ENCODE measurements around the gene JAKMIP2.

JAKMIP2 gene

DNA sequence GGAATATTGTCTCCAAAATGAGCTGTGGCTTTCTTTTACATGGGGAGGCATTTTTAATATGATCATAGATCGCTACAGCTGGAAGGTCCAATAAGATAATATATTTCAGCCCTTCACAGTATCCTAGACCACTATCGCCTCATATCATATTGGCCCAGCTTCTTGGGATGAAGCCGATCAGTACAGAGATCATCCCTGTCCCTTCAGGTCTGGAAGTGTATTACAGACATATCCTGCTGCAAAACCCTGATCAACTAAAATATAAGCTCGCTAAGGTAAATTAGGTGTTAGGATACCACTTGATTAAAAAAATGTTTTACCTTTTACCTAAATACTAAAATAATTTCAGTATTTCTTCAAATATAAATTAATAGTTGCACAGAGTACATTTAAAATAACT is 41.7 kb downstream of the JAKMIP2 start:
- H3K79me2 ChIP-seq (ENCODE audit: insufficient read depth, low read length): no peaks in the 10 kb centered on the region
- no peaks in the 10 kb centered on the region for H3K4me1 ChIP-seq (ENCODE audit: insufficient read depth, low read length, poor library complexity, severe bottlenecking)
- no peak overlapping the region for H3K4me2 ChIP-seq (ENCODE audit: low read depth, low read length, poor library complexity, severe bottlenecking)
- no peaks in the 10 kb centered on the region for H3K27me3 ChIP-seq (ENCODE audit: insufficient read depth, low read length, poor library complexity, severe bottlenecking)
- H3K9me2 ChIP-seq (replicated peaks; ENCODE audit: low read depth, low read length): no peaks in the 10 kb centered on the region
- TF ChIP-seq, protein P1, sequence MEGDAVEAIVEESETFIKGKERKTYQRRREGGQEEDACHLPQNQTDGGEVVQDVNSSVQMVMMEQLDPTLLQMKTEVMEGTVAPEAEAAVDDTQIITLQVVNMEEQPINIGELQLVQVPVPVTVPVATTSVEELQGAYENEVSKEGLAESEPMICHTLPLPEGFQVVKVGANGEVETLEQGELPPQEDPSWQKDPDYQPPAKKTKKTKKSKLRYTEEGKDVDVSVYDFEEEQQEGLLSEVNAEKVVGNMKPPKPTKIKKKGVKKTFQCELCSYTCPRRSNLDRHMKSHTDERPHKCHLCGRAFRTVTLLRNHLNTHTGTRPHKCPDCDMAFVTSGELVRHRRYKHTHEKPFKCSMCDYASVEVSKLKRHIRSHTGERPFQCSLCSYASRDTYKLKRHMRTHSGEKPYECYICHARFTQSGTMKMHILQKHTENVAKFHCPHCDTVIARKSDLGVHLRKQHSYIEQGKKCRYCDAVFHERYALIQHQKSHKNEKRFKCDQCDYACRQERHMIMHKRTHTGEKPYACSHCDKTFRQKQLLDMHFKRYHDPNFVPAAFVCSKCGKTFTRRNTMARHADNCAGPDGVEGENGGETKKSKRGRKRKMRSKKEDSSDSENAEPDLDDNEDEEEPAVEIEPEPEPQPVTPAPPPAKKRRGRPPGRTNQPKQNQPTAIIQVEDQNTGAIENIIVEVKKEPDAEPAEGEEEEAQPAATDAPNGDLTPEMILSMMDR (conservative IDR thresholded peaks at IDR 0.05; ENCODE audit: low read length): no peak
- no peak for TF ChIP-seq EZH2phosphoT487 (IDR thresholded peaks at IDR 0.05; ENCODE audit: borderline replicate concordance)
- no peaks in the 10 kb centered on the region for H3K36me3 ChIP-seq (ENCODE audit: insufficient read depth, low read length)
- H3K4me3 ChIP-seq (ENCODE audit: low read length, poor library complexity, severe bottlenecking): no peak overlapping the region
- no peak overlapping the region for H2AFZ ChIP-seq (ENCODE audit: low read length)
- H3K9me3 ChIP-seq (ENCODE audit: insufficient read depth, low read depth, low read length): no peaks in the 10 kb centered on the region
- H3F3A ChIP-seq (ENCODE audit: low read depth): no peaks in the 10 kb centered on the region
- no peak overlapping the region for H3K9ac ChIP-seq (ENCODE audit: low read depth, low read length, poor library complexity, severe bottlenecking)
- H4K20me1 ChIP-seq (ENCODE audit: insufficient read depth, low read length, poor library complexity, severe bottlenecking): no peaks in the 10 kb centered on the region

- no peaks in the 10 kb centered on the region for H3K36me3 ChIP-seq (ENCODE audit: insufficient read depth, low read length)
- no peak overlapping the region for H3K4me3 ChIP-seq (ENCODE audit: low read length, poor library complexity, severe bottlenecking)
- no peak overlapping the region for H3K9ac ChIP-seq (ENCODE audit: low read depth, low read length, poor library complexity, severe bottlenecking)
- no peak overlapping the region for H2AFZ ChIP-seq (ENCODE audit: low read length)
- no peak overlapping the region for H3K4me2 ChIP-seq (ENCODE audit: low read depth, low read length, poor library complexity, severe bottlenecking)
- H4K20me1 ChIP-seq (ENCODE audit: insufficient read depth, low read length, poor library complexity, severe bottlenecking): no peaks in the 10 kb centered on the region
- H3K79me2 ChIP-seq (ENCODE audit: insufficient read depth, low read length): no peaks in the 10 kb centered on the region
- no peaks in the 10 kb centered on the region for H3F3A ChIP-seq (ENCODE audit: low read depth)
- H3K4me1 ChIP-seq (ENCODE audit: insufficient read depth, low read length, poor library complexity, severe bottlenecking): peaks cover 12% of the 10 kb centered on the region
- TF ChIP-seq EZH2phosphoT487 (IDR thresholded peaks at IDR 0.05; ENCODE audit: borderline replicate concordance): no peak
- no peaks in the 10 kb centered on the region for H3K9me3 ChIP-seq (ENCODE audit: insufficient read depth, low read depth, low read length)
- H3K27me3 ChIP-seq (ENCODE audit: insufficient read depth, low read length, poor library complexity, severe bottlenecking): no peaks in the 10 kb centered on the region
- H3K9me2 ChIP-seq (replicated peaks; ENCODE audit: low read depth, low read length): no peaks in the 10 kb centered on the region
Measured at GRCh38 chr5:147737921-147738320, 44.6 kb downstream of the JAKMIP2 start.

GRCh38 chr5:147735621-147736125 is 46.9 kb downstream of the JAKMIP2 start:
- H3K4me1 ChIP-seq (ENCODE audit: insufficient read depth, low read length, poor library complexity, severe bottlenecking): peaks cover 12% of the 10 kb centered on the region

More at GRCh38 chr5:147735621-147736125, 46.9 kb downstream of the JAKMIP2 start:
- no peaks in the 10 kb centered on the region for H3K9me3 ChIP-seq (ENCODE audit: insufficient read depth, low read depth, low read length)
- no peaks in the 10 kb centered on the region for H3K9me2 ChIP-seq (replicated peaks; ENCODE audit: low read depth, low read length)
- H3K27me3 ChIP-seq (ENCODE audit: insufficient read depth, low read length, poor library complexity, severe bottlenecking): no peaks in the 10 kb centered on the region
- H4K20me1 ChIP-seq (ENCODE audit: insufficient read depth, low read length, poor library complexity, severe bottlenecking): no peaks in the 10 kb centered on the region
- peak overlapping the region; percentile 51 for H3K4me2 ChIP-seq (ENCODE audit: low read depth, low read length, poor library complexity, severe bottlenecking)
- H3K9ac ChIP-seq (ENCODE audit: low read depth, low read length, poor library complexity, severe bottlenecking): no peak overlapping the region
- TF ChIP-seq, protein P1 (conservative IDR thresholded peaks at IDR 0.05; ENCODE audit: low read length): no peak
- TF ChIP-seq EZH2phosphoT487 (IDR thresholded peaks at IDR 0.05; ENCODE audit: borderline replicate concordance): no peak
- H3K36me3 ChIP-seq (ENCODE audit: insufficient read depth, low read length): no peaks in the 10 kb centered on the region
- peak overlapping the region; percentile 34 for H3K4me3 ChIP-seq (ENCODE audit: low read length, poor library complexity, severe bottlenecking)
- H3F3A ChIP-seq (ENCODE audit: low read depth): no peaks in the 10 kb centered on the region
- H2AFZ ChIP-seq (ENCODE audit: low read length): no peak overlapping the region
- H3K79me2 ChIP-seq (ENCODE audit: insufficient read depth, low read length): no peaks in the 10 kb centered on the region
